Ishikawa (cell line): Measurements from ENCODE around the gene CYP2W1.

Experiments
- CEBPB ChIP-seq: IDR thresholded peaks from 2 replicates; pipeline ENCODE4 v1.6.1; 2012
- CREB1 ChIP-seq: IDR thresholded peaks from 2 replicates; pipeline ENCODE4 v1.6.1; 2012; ENCODE audit warnings: low read depth
- FOXM1 ChIP-seq: IDR thresholded peaks from 2 replicates; pipeline ENCODE4 v1.6.1; 2012; ENCODE audit warnings: low read depth, borderline replicate concordance
- NFIC ChIP-seq: IDR thresholded peaks from 2 replicates; pipeline ENCODE4 v1.6.1; 2012
- REST ChIP-seq: IDR thresholded peaks from 2 replicates; pipeline ENCODE4 v1.6.1; 2012; ENCODE audit warnings: low read depth, mild to moderate bottlenecking
- TAF1 ChIP-seq: IDR thresholded peaks from 2 replicates; pipeline ENCODE4 v1.6.1; 2012; ENCODE audit warnings: low read depth, mild to moderate bottlenecking
- TEAD4 ChIP-seq: IDR thresholded peaks from 2 replicates; pipeline ENCODE4 v1.6.1; 2012
- TF ChIP-seq, protein P1 (sequence below): IDR thresholded peaks from 2 replicates; pipeline ENCODE4 v1.6.1; 2012

GRCh38 chr7:962401-963081 is 20.4 kb upstream of the CYP2W1 start:
- TF ChIP-seq REST (no peak), TEAD4 (no peak), TAF1 (no peak), NFIC (no peak), CEBPB (no peak), CREB1 (no peak), FOXM1 (no peak)
- TF ChIP-seq, protein P1, sequence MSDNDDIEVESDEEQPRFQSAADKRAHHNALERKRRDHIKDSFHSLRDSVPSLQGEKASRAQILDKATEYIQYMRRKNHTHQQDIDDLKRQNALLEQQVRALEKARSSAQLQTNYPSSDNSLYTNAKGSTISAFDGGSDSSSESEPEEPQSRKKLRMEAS, result no peak
